SK-N-SH (cell line): ENCODE data around the gene CHST13. TPM values are rescaled to one million over a fixed set of nuclear protein-coding genes. Genes with fewer than 3 reads are reported as not detected.

Experiments
- CTCF ChIA-PET: fragments of 300-600, 350-600 bp; formaldehyde crosslinking; extraction: SDS; loops from one replicate; lab custom pipeline; 2021; lab: Yijun Ruan, JAX
- POLR2A ChIA-PET: fragments of 350-600 bp; sonication (Branson Sonifier 250); formaldehyde crosslinking; extraction: SDS; loops from one replicate; lab custom pipeline; 2020; ENCODE audit warnings: antibody characterized with exemption, inconsistent platforms; lab: Yijun Ruan, JAX
- DNase-seq: peaks from one replicate; pipeline ENCODE4 v3.0.0; 2012
- H2AFZ ChIP-seq: fragments of 200-600 bp; sonication (generic); 2 replicates; pipeline ENCODE4 v1.8.1; 2016; ENCODE audit warnings: antibody characterized with exemption, mild to moderate bottlenecking, low read depth
- H3F3A ChIP-seq: fragments of 200-600 bp; sonication (generic); replicated peaks from 2 replicates; pipeline ENCODE3; 2016; ENCODE audit warnings: antibody characterized with exemption, mild to moderate bottlenecking; ENCODE audit not compliant: insufficient read depth
- H3K27ac ChIP-seq, 2 experiments: fragments of 200-500 bp in 1 of 2; fragments of 200-600 bp in 1 of 2; sonication (Bioruptor generic) in 1 of 2; sonication (generic), shearing (Covaris generic) in 1 of 2; 2 replicates each; pipeline versions ENCODE4 v1.5.1 to v1.6.1; 2014 to 2016; ENCODE audit warnings: low read depth in 2 of 2, inconsistent platforms in 1 of 2, low read length in 1 of 2, mild to moderate bottlenecking in 1 of 2, mixed read lengths in 1 of 2
- H3K27me3 ChIP-seq: fragments of 200-600 bp; sonication (generic), shearing (Covaris generic); 2 replicates; pipeline ENCODE4 v1.6.1; 2016; ENCODE audit warnings: mixed run types; ENCODE audit not compliant: insufficient read depth
- H3K36me3 ChIP-seq, 2 experiments: fragments of 200-500 bp in 1 of 2; fragments of 200-600 bp in 1 of 2; sonication (Bioruptor generic) in 1 of 2; sonication (generic) in 1 of 2; replicated peaks in 1 of 2; 2 replicates each; pipeline versions ENCODE3 to v1.5.1; 2014 to 2016; ENCODE audit warnings: low read length in 1 of 2, mild to moderate bottlenecking in 1 of 2; ENCODE audit not compliant: insufficient read depth in 2 of 2, control insufficient read depth in 1 of 2
- H3K4me1 ChIP-seq, 2 experiments: fragments of 200-500 bp in 1 of 2; fragments of 200-600 bp in 1 of 2; sonication (Bioruptor generic) in 1 of 2; sonication (generic), shearing (Covaris generic) in 1 of 2; 2 replicates each; pipeline versions ENCODE4 v1.5.1 to v1.6.1; 2014 to 2016; ENCODE audit warnings: low read depth in 1 of 2, low read length in 1 of 2, mixed run types in 1 of 2; ENCODE audit not compliant: insufficient read depth in 2 of 2, control insufficient read depth in 1 of 2
- H3K4me2 ChIP-seq: fragments of 200-600 bp; sonication (generic), shearing (Covaris generic); 2 replicates; pipeline ENCODE4 v1.6.1; 2017; ENCODE audit warnings: mixed run types
- H3K4me3 ChIP-seq, 2 experiments: fragments of 200-500 bp in 1 of 2; fragments of 200-600 bp in 1 of 2; sonication (Bioruptor generic) in 1 of 2; sonication (generic), shearing (Covaris generic) in 1 of 2; 2 replicates each; pipeline versions ENCODE4 v1.5.1 to v1.8.1; 2014 to 2016; ENCODE audit warnings: low read depth in 2 of 2, inconsistent platforms in 1 of 2, low read length in 1 of 2, mild to moderate bottlenecking in 1 of 2, mixed read lengths in 1 of 2, moderate library complexity in 1 of 2
- H3K79me2 ChIP-seq: fragments of 200-600 bp; sonication (generic); 2 replicates; pipeline ENCODE4 v1.8.1; 2017; ENCODE audit warnings: mild to moderate bottlenecking; ENCODE audit not compliant: insufficient read depth
- H3K9ac ChIP-seq: fragments of 200-600 bp; sonication (generic); 2 replicates; pipeline ENCODE4 v1.6.1; 2017; ENCODE audit warnings: mixed run types
- H3K9me2 ChIP-seq: fragments of 200-600 bp; sonication (generic); 2 replicates; pipeline ENCODE4 v1.6.1; 2017; ENCODE audit warnings: mixed run types
- H3K9me3 ChIP-seq: fragments of 200-600 bp; sonication (generic); 2 replicates; pipeline ENCODE4 v1.6.1; 2017; ENCODE audit warnings: mixed run types, mild to moderate bottlenecking, moderate library complexity
- H4K20me1 ChIP-seq: fragments of 200-600 bp; sonication (generic); 2 replicates; pipeline ENCODE4 v1.6.1; 2017; ENCODE audit warnings: mild to moderate bottlenecking, mixed run types; ENCODE audit not compliant: insufficient read depth
- FOXJ3 ChIP-seq: sonication (generic); formaldehyde crosslinking; IDR thresholded peaks from 2 replicates; pipeline ENCODE4 v1.5.1; 2020; ENCODE audit warnings: mild to moderate bottlenecking, missing genetic modification reagents
- NRF1 ChIP-seq: IDR thresholded peaks from 2 replicates; pipeline ENCODE4 v1.6.1; 2012; ENCODE audit warnings: low read depth, mild to moderate bottlenecking, low read length
- TCF12 ChIP-seq: IDR thresholded peaks from 2 replicates; pipeline ENCODE4 v1.4.0; 2012
- TEAD4 ChIP-seq: IDR thresholded peaks from 2 replicates; pipeline ENCODE4 v1.4.0; 2012; ENCODE audit warnings: mild to moderate bottlenecking, borderline replicate concordance; ENCODE audit not compliant: insufficient read depth
- WGBS: methylation state at CpG from one replicate; pipeline ENCODE4 v1.1.6; 2017; ENCODE audit warnings: low lambda C conversion rate; 5-methylcytosine and 5-hydroxymethylcytosine counted together
- polyA plus RNA-seq, 3 experiments: library from polyadenylated mRNA; depleted of rRNA; stranded (reverse); fragments of >200 nt; gene quantifications; 2 replicates each; pipeline ENCODE4 v1.2.3, GENCODE V29; 2012
- TF ChIP-seq, protein P1 (sequence below): IDR thresholded peaks from 2 replicates; pipeline ENCODE4 v1.6.1; 2012; ENCODE audit warnings: mild to moderate bottlenecking, low read depth, low read length, moderate library complexity
- TF ChIP-seq, protein P2 (sequence below): IDR thresholded peaks from 2 replicates; pipeline ENCODE4 v1.4.0; 2012; ENCODE audit warnings: low read depth

The CHST13 gene
- polyA plus RNA-seq, 1 of the 3 experiments (the other 2 are of a cell fraction): 0.41 TPM

DNA sequence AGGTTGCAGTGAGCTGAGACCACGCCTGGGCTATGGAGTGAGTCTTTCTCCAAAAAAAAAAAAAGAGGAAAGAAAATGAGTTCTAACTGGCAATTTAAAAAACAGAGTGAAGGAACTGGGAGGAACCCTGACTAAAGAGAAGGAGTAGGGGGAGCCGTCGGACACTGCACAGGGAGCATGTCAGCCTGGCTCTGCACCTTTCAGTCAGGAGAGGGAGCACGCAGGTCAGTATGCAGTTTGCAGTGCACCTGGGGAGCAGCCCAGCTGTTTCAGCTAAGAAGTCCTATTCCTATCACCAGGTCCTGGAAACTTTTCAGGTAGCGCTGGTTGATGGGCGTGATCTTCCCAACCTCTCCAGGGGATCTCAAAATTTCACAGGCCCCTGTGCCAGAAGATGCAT, 33.3 kb upstream of the CHST13 start (continued):
- TF ChIP-seq, protein P1, sequence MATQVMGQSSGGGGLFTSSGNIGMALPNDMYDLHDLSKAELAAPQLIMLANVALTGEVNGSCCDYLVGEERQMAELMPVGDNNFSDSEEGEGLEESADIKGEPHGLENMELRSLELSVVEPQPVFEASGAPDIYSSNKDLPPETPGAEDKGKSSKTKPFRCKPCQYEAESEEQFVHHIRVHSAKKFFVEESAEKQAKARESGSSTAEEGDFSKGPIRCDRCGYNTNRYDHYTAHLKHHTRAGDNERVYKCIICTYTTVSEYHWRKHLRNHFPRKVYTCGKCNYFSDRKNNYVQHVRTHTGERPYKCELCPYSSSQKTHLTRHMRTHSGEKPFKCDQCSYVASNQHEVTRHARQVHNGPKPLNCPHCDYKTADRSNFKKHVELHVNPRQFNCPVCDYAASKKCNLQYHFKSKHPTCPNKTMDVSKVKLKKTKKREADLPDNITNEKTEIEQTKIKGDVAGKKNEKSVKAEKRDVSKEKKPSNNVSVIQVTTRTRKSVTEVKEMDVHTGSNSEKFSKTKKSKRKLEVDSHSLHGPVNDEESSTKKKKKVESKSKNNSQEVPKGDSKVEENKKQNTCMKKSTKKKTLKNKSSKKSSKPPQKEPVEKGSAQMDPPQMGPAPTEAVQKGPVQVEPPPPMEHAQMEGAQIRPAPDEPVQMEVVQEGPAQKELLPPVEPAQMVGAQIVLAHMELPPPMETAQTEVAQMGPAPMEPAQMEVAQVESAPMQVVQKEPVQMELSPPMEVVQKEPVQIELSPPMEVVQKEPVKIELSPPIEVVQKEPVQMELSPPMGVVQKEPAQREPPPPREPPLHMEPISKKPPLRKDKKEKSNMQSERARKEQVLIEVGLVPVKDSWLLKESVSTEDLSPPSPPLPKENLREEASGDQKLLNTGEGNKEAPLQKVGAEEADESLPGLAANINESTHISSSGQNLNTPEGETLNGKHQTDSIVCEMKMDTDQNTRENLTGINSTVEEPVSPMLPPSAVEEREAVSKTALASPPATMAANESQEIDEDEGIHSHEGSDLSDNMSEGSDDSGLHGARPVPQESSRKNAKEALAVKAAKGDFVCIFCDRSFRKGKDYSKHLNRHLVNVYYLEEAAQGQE: no peak
- TF ChIP-seq TCF12: no peak

DNA sequence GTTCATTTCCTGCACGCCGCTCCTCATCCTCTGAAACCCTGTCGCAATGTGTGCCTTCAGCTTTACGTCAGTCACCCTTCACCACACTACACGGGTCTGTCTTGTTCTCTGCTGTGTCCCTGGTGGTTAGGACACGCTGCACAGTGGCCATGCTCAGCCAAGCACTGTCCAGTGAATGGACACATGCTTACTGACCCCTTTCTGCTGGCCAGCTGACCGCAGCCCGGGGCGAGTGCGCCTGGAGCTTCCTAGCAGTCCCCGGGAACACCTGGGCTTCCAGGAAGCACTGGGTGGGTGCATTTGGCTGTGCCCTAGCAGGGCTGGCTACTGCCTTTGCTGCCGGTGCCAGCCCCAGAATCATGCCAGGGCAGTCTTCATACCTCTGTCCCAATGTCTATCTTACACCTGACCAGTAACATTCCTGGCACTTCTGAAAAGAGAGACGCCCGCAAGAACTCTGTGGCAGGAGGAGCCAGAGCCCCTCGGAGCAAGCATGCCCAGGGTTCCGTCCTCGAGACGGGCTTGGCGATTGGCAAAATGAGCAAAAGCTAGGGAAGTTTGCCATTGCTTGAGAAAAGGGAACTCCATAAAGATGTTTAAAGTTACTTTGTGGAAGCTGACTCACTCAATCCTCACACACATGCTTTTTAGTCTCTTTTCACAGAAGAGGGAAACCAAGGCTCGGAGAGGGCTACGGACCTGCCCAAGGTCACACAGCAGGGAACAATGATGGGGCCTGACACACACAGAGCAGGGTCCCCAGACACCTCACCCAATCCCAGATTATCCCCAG, 32.5 kb upstream of the CHST13 start:
- no peaks in the 10 kb centered on the region for H3K9me2 ChIP-seq
- ChIA-PET CTCF (no interaction called here), POLR2A (no interaction called here)
- DNase-seq: no peak
- H3K27me3 ChIP-seq: peaks cover 7% of the 10 kb centered on the region
- H3K36me3 ChIP-seq: no peaks in the 10 kb centered on the region
- H3K27ac ChIP-seq: no peak overlapping the region
- no peak overlapping the region for H3K4me3 ChIP-seq
- no peaks in the 10 kb centered on the region for H4K20me1 ChIP-seq
- no peak overlapping the region for H3K9ac ChIP-seq
- TF ChIP-seq, protein P2, sequence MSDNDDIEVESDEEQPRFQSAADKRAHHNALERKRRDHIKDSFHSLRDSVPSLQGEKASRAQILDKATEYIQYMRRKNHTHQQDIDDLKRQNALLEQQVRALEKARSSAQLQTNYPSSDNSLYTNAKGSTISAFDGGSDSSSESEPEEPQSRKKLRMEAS: no peak
- TF ChIP-seq, protein P1: no peak
- TF ChIP-seq NRF1 (no peak), TEAD4 (no peak), FOXJ3 (CRISPR knock-in tag) (no peak)
- H3K9me3 ChIP-seq: no peaks in the 10 kb centered on the region
- H3K4me2 ChIP-seq: no peak overlapping the region
- no peaks in the 10 kb centered on the region for H3F3A ChIP-seq
- WGBS: 85% methylated on average over 16 of the region's 21 CpGs
- no peaks in the 10 kb centered on the region for H3K79me2 ChIP-seq
- H3K4me1 ChIP-seq: peaks cover 0 to 4% of the 10 kb centered on the region in 2 experiments; a peak in 1 of 4 replicates
- no peak overlapping the region for H2AFZ ChIP-seq
